Nephron progenitor cell (in vitro differentiated cells): ENCODE results near the gene SETD3.
A peak's percentile ranks its signal among the peaks of the same experiment; 100 is the strongest.

Source experiments
- DNase-seq: peaks from one replicate; pipeline ENCODE4 v3.0.0; 2021
- H3K27ac Mint-ChIP-seq: 2 replicates; pipeline ENCODE4 v1.8.0; 2021; ENCODE audit warnings: mild to moderate bottlenecking, moderate library complexity, mixed read lengths
- H3K27me3 Mint-ChIP-seq: 2 replicates; pipeline ENCODE4 v1.8.0; 2021; ENCODE audit warnings: mild to moderate bottlenecking, low read depth, mixed read lengths; ENCODE audit not compliant: poor library complexity
- H3K36me3 Mint-ChIP-seq: 2 replicates; pipeline ENCODE4 v1.8.0; 2021; ENCODE audit warnings: low read depth, mixed read lengths
- H3K4me1 Mint-ChIP-seq: 2 replicates; pipeline ENCODE4 v1.8.0; 2021; ENCODE audit warnings: mixed read lengths
- H3K4me3 Mint-ChIP-seq: 2 replicates; pipeline ENCODE4 v1.8.0; 2021; ENCODE audit warnings: mild to moderate bottlenecking, moderate library complexity, mixed read lengths
- H3K9me3 Mint-ChIP-seq: 2 replicates; pipeline ENCODE4 v1.8.0; 2021; ENCODE audit warnings: mild to moderate bottlenecking, moderate library complexity, mixed read lengths
- CTCF ChIP-seq: fragments of 200-600 bp; sonication (generic); IDR thresholded peaks from 2 replicates; pipeline ENCODE4 v1.5.0; 2021; ENCODE audit warnings: antibody characterized with exemption

Gene SETD3

GRCh38 chr14:99452968-99453367 is 27.7 kb downstream of the SETD3 start:
- TF ChIP-seq CTCF = no peak
- Mint-ChIP-seq H3K9me3 (no peaks in the 10 kb centered on the region), H3K4me3 (no peak overlapping the region), H3K4me1 (peaks cover 10% of the 10 kb centered on the region), H3K36me3 (peaks cover 39% of the 10 kb centered on the region), H3K27ac (no peak overlapping the region), H3K27me3 (no peaks in the 10 kb centered on the region)
- no peak for DNase-seq

GRCh38 chr14:99451234-99451633 is 29.4 kb downstream of the SETD3 start:
- Mint-ChIP-seq H3K4me3 (no peak overlapping the region), H3K9me3 (no peaks in the 10 kb centered on the region), H3K4me1 (peaks cover 10% of the 10 kb centered on the region), H3K27ac (peak overlapping the region; percentile 87), H3K36me3 (peaks cover 37% of the 10 kb centered on the region), H3K27me3 (no peaks in the 10 kb centered on the region)
- TF ChIP-seq CTCF = no peak
- DNase-seq = no peak

GRCh38 chr14:99450266-99450665 is 30.4 kb downstream of the SETD3 start:
- Mint-ChIP-seq H3K9me3 (no peaks in the 10 kb centered on the region), H3K4me1 (peaks cover 10% of the 10 kb centered on the region), H3K4me3 (no peak overlapping the region), H3K36me3 (peaks cover 36% of the 10 kb centered on the region), H3K27ac (no peak overlapping the region), H3K27me3 (no peaks in the 10 kb centered on the region)
- DNase-seq = no peak
- TF ChIP-seq CTCF = no peak

GRCh38 chr14:99447739-99448138 is 32.9 kb downstream of the SETD3 start:
- Mint-ChIP-seq H3K4me1 (peaks cover 6% of the 10 kb centered on the region), H3K36me3 (peaks cover 29% of the 10 kb centered on the region), H3K27ac (no peak overlapping the region), H3K4me3 (no peak overlapping the region), H3K9me3 (no peaks in the 10 kb centered on the region), H3K27me3 (no peaks in the 10 kb centered on the region)
- no peak for DNase-seq
- TF ChIP-seq CTCF = no peak

GRCh38 chr14:99445931-99446330 is 34.7 kb downstream of the SETD3 start:
- DNase-seq = no peak
- Mint-ChIP-seq H3K9me3 (no peaks in the 10 kb centered on the region), H3K4me1 (peaks cover 6% of the 10 kb centered on the region), H3K4me3 (no peak overlapping the region), H3K27me3 (no peaks in the 10 kb centered on the region), H3K27ac (peak overlapping the region; percentile 37), H3K36me3 (peaks cover 38% of the 10 kb centered on the region)
- TF ChIP-seq CTCF = no peak

- peaks cover 20% of the 10 kb centered on the region for H3K4me1 Mint-ChIP-seq
- H3K4me3 Mint-ChIP-seq = no peak overlapping the region
- peaks cover 53% of the 10 kb centered on the region for H3K36me3 Mint-ChIP-seq
- TF ChIP-seq CTCF = no peak
- H3K9me3 Mint-ChIP-seq = no peaks in the 10 kb centered on the region
- H3K27me3 Mint-ChIP-seq = peaks cover 4% of the 10 kb centered on the region
- DNase-seq = no peak
- H3K27ac Mint-ChIP-seq = no peak overlapping the region
Observed at GRCh38 chr14:99441918-99442317, 38.7 kb downstream of the SETD3 start.
